ENCODE measurements around the gene PLD4. TPM values are rescaled to one million over a fixed set of nuclear protein-coding genes. Genes with fewer than 3 reads are reported as not detected.

PLD4 gene
- total RNA-seq, 2 donors from 2014 or later, result not detected

GRCh38 chr14:104957146-104958113, 32.8 kb downstream of the PLD4 start:
- Histone ChIP-seq H3K36me3 (replicated peaks in 1 of 2; ENCODE audit: insufficient read depth in 1 of 2, low read depth in 2 of 2) (no peaks in the 10 kb centered on the region), H3K9me3 (no peaks in the 10 kb centered on the region), H3K4me1 (peaks cover 6% of the 10 kb centered on the region), H3K27me3 (no peaks in the 10 kb centered on the region), H3K4me3 (no peak overlapping the region), H3K27ac (no peak overlapping the region)
- TF ChIP-seq POLR2A (IDR thresholded peaks at IDR 0.05) (no peak), CTCF (IDR thresholded peaks at IDR 0.05) (no peak)
- 32 to 54% methylated on average over 13 to 23 of the region's 25 CpGs for WGBS, 2 donors
- ATAC-seq, result no peak
- DNase-seq, result no peak
- intact Hi-C loops (cut with DNase I), result no loop called here

GRCh38 chr14:104964546-104964945, 39.9 kb downstream of the PLD4 start:
- Histone ChIP-seq H3K9me3 (no peaks in the 10 kb centered on the region), H3K27me3 (no peaks in the 10 kb centered on the region), H3K36me3 (replicated peaks in 1 of 2; ENCODE audit: insufficient read depth in 1 of 2, low read depth in 2 of 2) (no peaks in the 10 kb centered on the region), H3K4me3 (no peak overlapping the region), H3K4me1 (peaks cover 18% of the 10 kb centered on the region), H3K27ac (no peak overlapping the region)
- intact Hi-C loops (cut with DNase I), result no loop called here
- no peak for DNase-seq
- 83 to 86% methylated on average over 7 of the region's 7 CpGs for WGBS, 2 donors
- no peak for ATAC-seq
- TF ChIP-seq CTCF (IDR thresholded peaks at IDR 0.05), result no peak
- TF ChIP-seq POLR2A (IDR thresholded peaks at IDR 0.05), result no peak

- no peaks in the 10 kb centered on the region for H3K27me3 ChIP-seq
- H3K9me3 ChIP-seq, result no peaks in the 10 kb centered on the region
- no peak overlapping the region for H3K4me3 ChIP-seq
- no peaks in the 10 kb centered on the region for H3K36me3 ChIP-seq (replicated peaks in 1 of 2; ENCODE audit: insufficient read depth in 1 of 2, low read depth in 2 of 2)
- DNase-seq (no peak), ATAC-seq (no peak)
- peaks cover 18% of the 10 kb centered on the region for H3K4me1 ChIP-seq
- WGBS, 2 donors, result 68 to 76% methylated on average over 10 to 13 of the region's 13 CpGs
- H3K27ac ChIP-seq, result no peak overlapping the region
- intact Hi-C loops (cut with DNase I), result no loop called here
- no peak for TF ChIP-seq CTCF (IDR thresholded peaks at IDR 0.05)
- no peak for TF ChIP-seq POLR2A (IDR thresholded peaks at IDR 0.05)
Observed at GRCh38 chr14:104965561-104966231, 41.0 kb downstream of the PLD4 start.

GRCh38 chr14:104966261-104966865, 41.7 kb downstream of the PLD4 start:
- H3K9me3 ChIP-seq, result no peaks in the 10 kb centered on the region
- TF ChIP-seq CTCF (IDR thresholded peaks at IDR 0.05), result no peak
- TF ChIP-seq POLR2A (IDR thresholded peaks at IDR 0.05), result no peak
- H3K36me3 ChIP-seq (replicated peaks in 1 of 2; ENCODE audit: insufficient read depth in 1 of 2, low read depth in 2 of 2), result no peaks in the 10 kb centered on the region
- 69 to 71% methylated on average over 8 to 9 of the region's 9 CpGs for WGBS, 2 donors
- no peaks in the 10 kb centered on the region for H3K27me3 ChIP-seq
- intact Hi-C loops (cut with DNase I), result no loop called here
- peaks cover 18% of the 10 kb centered on the region for H3K4me1 ChIP-seq
- ATAC-seq (no peak), DNase-seq (no peak)
- H3K4me3 ChIP-seq, result no peak overlapping the region
- no peak overlapping the region for H3K27ac ChIP-seq

Measured in body of pancreas (tissue), 4 donors.